Suprapubic skin (tissue), 4 donors: ENCODE measurements around the gene MAD1L1. TPM values are rescaled to one million over a fixed set of nuclear protein-coding genes. Genes with fewer than 3 reads are reported as not detected.

ENCODE experiments used
- DNase-seq, 2 donors: peaks; one replicate each; pipeline ENCODE4 v3.0.0-alpha.2; 2019; ENCODE audit warnings: low spot score in 2 of 2
- H3K27ac ChIP-seq: fragments of 200-600 bp; sonication (generic); one replicate; pipeline ENCODE4 v1.5.1; 2019
- H3K27me3 ChIP-seq: fragments of 200-600 bp; sonication (generic); one replicate; pipeline ENCODE4 v1.5.1; 2019
- H3K36me3 ChIP-seq: fragments of 200-600 bp; sonication (generic); one replicate; pipeline ENCODE4 v1.5.1; 2019
- H3K4me1 ChIP-seq: fragments of 200-600 bp; sonication (generic); one replicate; pipeline ENCODE4 v1.5.1; 2019
- H3K4me3 ChIP-seq: fragments of 200-600 bp; sonication (generic); one replicate; pipeline ENCODE4 v1.5.1; 2019; ENCODE audit warnings: mild to moderate bottlenecking
- H3K9me3 ChIP-seq: fragments of 200-600 bp; sonication (generic); one replicate; pipeline ENCODE4 v1.5.1; 2019
- CTCF ChIP-seq, 2 donors: fragments of 200-600 bp in 1 of 2; fragments of 450-650 bp in 1 of 2; sonication (generic) in 1 of 2; IDR thresholded peaks; one replicate each; pipeline ENCODE4 v1.5.1; 2016 to 2019; ENCODE audit warnings: antibody characterized with exemption in 2 of 2, mild to moderate bottlenecking in 1 of 2, moderate library complexity in 1 of 2
- EP300 ChIP-seq: sonication (generic); formaldehyde crosslinking; IDR thresholded peaks from one replicate; pipeline ENCODE4 v1.6.1; 2017; ENCODE audit warnings: antibody characterized with exemption
- POLR2A ChIP-seq, 2 donors: fragments of 450-650 bp; IDR thresholded peaks; one replicate each; pipeline ENCODE4 v1.6.1; 2017; ENCODE audit warnings: antibody characterized with exemption in 2 of 2, mild to moderate bottlenecking in 2 of 2, moderate library complexity in 2 of 2
- POLR2AphosphoS5 ChIP-seq, 3 donors: sonication (generic); formaldehyde crosslinking; IDR thresholded peaks; one replicate each; pipeline ENCODE4 v1.6.1; 2017; ENCODE audit warnings: antibody characterized with exemption in 3 of 3
- WGBS: methylation state at CpG from one replicate; pipeline ENCODE4 v1.1.5; 2018; 5-methylcytosine and 5-hydroxymethylcytosine counted together
- total RNA-seq, 4 donors: library from RNA; depleted of rRNA; stranded (reverse); fragments of >200 nt; gene quantifications; one replicate each; pipeline ENCODE4 v1.1.0, GENCODE V29; 2016

Gene MAD1L1
- total RNA-seq, 4 donors from 2014 or later = 53.2 to 69.8 (median 62.2) TPM

- Histone ChIP-seq H3K9me3 (no peaks in the 10 kb centered on the region), H3K27me3 (no peaks in the 10 kb centered on the region), H3K36me3 (peaks cover 17% of the 10 kb centered on the region), H3K27ac (no peak overlapping the region), H3K4me3 (no peak overlapping the region), H3K4me1 (no peaks in the 10 kb centered on the region)
- TF ChIP-seq CTCF (IDR thresholded peaks at IDR 0.05) = no peak
- TF ChIP-seq POLR2A (IDR thresholded peaks at IDR 0.05) = no peak
- TF ChIP-seq POLR2AphosphoS5 (IDR thresholded peaks at IDR 0.05) = no peak
- no peak for TF ChIP-seq EP300
- 96% methylated on average over 9 of the region's 16 CpGs for WGBS
- no peak for DNase-seq
Measured at GRCh38 chr7:2085804-2086203, 146.9 kb downstream of the MAD1L1 start.

- peaks cover 17% of the 10 kb centered on the region for H3K36me3 ChIP-seq
- no peaks in the 10 kb centered on the region for H3K4me1 ChIP-seq
- H3K4me3 ChIP-seq = no peak overlapping the region
- no peak overlapping the region for H3K27ac ChIP-seq
- H3K27me3 ChIP-seq = no peaks in the 10 kb centered on the region
- TF ChIP-seq CTCF (IDR thresholded peaks at IDR 0.05) (no peak), EP300 (no peak), POLR2A (IDR thresholded peaks at IDR 0.05) (no peak), POLR2AphosphoS5 (IDR thresholded peaks at IDR 0.05) (no peak)
- WGBS = 93% methylated on average over 25 of the region's 25 CpGs
- no peaks in the 10 kb centered on the region for H3K9me3 ChIP-seq
- no peak for DNase-seq
Measured at GRCh38 chr7:2084781-2085505, 147.8 kb downstream of the MAD1L1 start.

- WGBS = 95% methylated on average over 8 of the region's 18 CpGs
- peaks cover 17% of the 10 kb centered on the region for H3K36me3 ChIP-seq
- TF ChIP-seq POLR2AphosphoS5 (IDR thresholded peaks at IDR 0.05) (no peak), CTCF (IDR thresholded peaks at IDR 0.05) (no peak), EP300 (no peak), POLR2A (IDR thresholded peaks at IDR 0.05) (no peak)
- no peak for DNase-seq
- no peak overlapping the region for H3K4me3 ChIP-seq
- H3K9me3 ChIP-seq = no peaks in the 10 kb centered on the region
- no peak overlapping the region for H3K27ac ChIP-seq
- no peaks in the 10 kb centered on the region for H3K4me1 ChIP-seq
- no peaks in the 10 kb centered on the region for H3K27me3 ChIP-seq
Measured at GRCh38 chr7:2084331-2084730, 148.4 kb downstream of the MAD1L1 start.

GRCh38 chr7:2083362-2083761, 149.4 kb downstream of the MAD1L1 start:
- WGBS = 87% methylated on average over 9 of the region's 17 CpGs
- TF ChIP-seq EP300 (no peak), CTCF (IDR thresholded peaks at IDR 0.05) (no peak), POLR2A (IDR thresholded peaks at IDR 0.05) (no peak), POLR2AphosphoS5 (IDR thresholded peaks at IDR 0.05) (no peak)
- peaks cover 17% of the 10 kb centered on the region for H3K36me3 ChIP-seq
- H3K9me3 ChIP-seq = no peaks in the 10 kb centered on the region
- H3K4me1 ChIP-seq = no peaks in the 10 kb centered on the region
- H3K4me3 ChIP-seq = no peak overlapping the region
- DNase-seq = no peak
- H3K27ac ChIP-seq = no peak overlapping the region
- H3K27me3 ChIP-seq = no peaks in the 10 kb centered on the region

- Histone ChIP-seq H3K9me3 (no peaks in the 10 kb centered on the region), H3K36me3 (peaks cover 20% of the 10 kb centered on the region), H3K4me3 (no peak overlapping the region), H3K27ac (no peak overlapping the region), H3K4me1 (no peaks in the 10 kb centered on the region), H3K27me3 (no peaks in the 10 kb centered on the region)
- TF ChIP-seq EP300 (no peak), CTCF (IDR thresholded peaks at IDR 0.05) (no peak), POLR2AphosphoS5 (IDR thresholded peaks at IDR 0.05) (no peak), POLR2A (IDR thresholded peaks at IDR 0.05) (no peak)
- 85% methylated on average over 31 of the region's 31 CpGs for WGBS
- DNase-seq = no peak
Measured at GRCh38 chr7:2082139-2082998, 150.4 kb downstream of the MAD1L1 start.
